Activated T-helper 1 cell treated with Interleukin-2 at 50 U/mL for 16 hours (primary cell): ENCODE results near the gene GRB10.
"Not testable (repeated sequence)": the region's sequence is repeated elsewhere in the genome, so short reads cannot be mapped to it uniquely, and the experiment has no call there.

Experiments
- DNase-seq: peaks from one replicate; pipeline ENCODE4 v3.0.0-alpha.2; 2020; ENCODE audit warnings: low read depth

Gene GRB10

DNA sequence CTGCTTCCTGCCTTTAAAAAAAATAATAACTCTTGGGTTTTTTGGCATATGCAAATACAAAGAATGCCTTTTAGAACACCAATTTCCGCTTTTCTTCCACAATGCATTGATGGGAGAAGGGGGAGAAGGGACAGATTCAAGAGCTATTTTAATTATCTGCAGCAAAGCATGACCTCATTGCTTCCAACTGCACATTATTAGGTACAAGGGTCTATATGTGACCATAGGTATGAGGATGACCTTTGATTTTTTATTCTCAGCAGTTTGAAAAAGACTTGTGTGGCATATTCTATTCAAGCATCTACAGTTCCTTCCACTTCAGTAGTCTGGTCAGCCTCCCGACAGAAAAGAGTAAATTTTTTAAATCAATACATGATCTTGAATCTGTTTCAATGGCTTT, 39.7 kb downstream of the GRB10 start:
- no peak for DNase-seq

DNA sequence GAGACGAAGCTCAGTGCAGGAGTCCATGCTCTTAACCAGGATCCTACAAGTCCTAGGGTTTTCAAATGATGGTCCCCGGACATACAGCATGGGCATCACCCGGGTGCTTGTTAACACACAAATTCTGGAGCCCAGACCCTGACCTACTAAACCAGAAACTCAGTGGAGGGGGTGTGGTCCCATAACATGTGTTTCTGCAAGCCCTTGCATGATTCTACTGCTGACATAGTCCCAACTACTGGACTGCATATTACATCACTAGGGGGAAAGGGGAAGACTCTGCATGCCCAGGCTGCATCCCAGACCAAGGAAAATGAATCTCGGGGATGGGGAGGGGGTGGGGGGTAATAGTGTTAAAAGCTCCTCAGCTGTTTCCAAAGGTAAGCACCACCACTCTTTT, 40.3 kb downstream of the GRB10 start:
- no peak for DNase-seq

DNA sequence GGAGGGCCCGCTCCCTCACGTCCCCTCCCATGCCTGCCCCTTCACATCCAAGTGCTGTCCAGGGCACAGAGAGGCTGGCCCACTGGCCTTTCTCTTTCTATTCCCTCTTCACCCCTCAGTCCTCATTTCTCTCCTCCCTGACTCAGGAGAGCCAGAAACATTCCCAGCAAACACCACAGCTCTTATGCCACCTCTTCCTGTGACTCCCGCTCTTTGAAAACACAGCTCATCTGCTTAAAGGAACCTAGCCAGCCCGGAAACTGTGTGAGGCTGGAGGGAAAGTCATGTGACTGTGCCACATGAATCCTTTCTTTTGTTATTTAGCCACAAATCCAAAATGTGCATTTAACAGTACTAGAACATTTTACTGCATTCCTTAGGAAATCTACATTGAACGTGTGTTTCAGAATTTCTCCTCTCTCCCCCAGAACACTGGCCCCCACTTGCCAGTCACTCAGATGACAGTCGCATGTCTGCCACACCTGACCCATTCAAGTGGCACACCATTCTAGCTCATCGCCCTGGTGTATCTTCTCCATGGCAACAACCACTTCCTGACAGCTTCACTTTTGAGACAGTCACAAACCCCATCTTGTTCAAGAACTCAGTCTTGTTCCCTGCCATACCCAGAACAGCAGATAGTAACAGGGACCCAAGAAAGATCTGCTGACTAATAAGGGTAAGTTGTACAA, 42.8 kb downstream of the GRB10 start:
- peak; percentile 47 for DNase-seq

DNA sequence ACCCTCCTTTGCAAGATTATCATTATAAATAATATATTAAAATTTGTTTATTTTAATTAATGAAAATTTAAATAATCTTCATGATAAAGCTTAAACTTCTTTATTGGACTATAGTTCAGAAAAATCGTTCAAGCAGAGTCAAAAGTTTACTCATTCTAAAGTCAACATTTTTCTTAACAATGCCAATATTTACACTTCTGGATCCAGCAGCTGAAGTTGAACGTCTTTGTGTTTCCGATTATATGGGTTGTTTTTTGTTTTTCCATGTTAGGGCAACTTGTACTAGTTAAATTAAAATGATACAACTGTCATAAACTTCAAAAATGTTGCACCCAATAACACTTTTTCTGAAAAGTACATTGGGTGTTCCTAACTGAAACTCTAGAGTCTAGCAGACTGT, 43.8 kb downstream of the GRB10 start:
- no peak for DNase-seq

DNA sequence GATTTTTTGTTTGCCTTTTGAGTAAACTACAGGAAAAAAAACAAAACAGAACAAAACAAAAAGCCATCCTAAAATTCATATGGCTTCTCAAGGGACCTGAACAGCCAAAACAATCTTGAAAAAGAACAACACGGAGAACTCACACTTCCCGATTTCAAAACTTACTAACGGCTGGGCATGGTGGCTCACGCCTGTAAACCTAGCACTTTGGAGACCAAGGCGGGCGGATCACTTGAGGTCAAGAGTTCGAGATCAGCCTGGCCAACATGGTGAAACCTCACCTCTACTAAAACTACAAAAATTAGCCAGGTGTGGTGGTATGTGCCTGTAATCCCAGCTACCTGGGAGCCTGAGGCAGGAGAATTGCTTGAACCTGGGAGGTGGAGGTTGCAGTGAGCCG, 46.9 kb downstream of the GRB10 start:
- not testable (repeated sequence) for DNase-seq

DNA sequence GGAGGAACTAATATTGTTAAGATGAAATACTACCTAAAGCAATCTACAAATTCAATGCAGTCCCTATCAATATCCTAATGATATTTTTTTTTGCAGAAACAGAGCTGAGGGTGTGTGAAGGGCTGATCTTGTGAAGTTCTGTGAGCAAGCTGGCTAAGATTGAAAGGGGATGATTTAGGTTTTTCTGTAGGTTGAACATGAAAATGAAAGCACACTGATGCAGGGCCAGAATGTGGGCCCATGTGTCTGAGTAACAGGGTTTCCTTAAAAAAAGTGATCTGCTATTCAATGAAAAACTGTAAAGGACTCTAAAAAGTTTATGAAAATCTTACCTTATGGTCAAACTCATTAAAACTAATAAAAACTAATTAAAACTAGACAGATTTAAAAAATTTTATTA, 47.4 kb downstream of the GRB10 start:
- DNase-seq, result no peak

DNA sequence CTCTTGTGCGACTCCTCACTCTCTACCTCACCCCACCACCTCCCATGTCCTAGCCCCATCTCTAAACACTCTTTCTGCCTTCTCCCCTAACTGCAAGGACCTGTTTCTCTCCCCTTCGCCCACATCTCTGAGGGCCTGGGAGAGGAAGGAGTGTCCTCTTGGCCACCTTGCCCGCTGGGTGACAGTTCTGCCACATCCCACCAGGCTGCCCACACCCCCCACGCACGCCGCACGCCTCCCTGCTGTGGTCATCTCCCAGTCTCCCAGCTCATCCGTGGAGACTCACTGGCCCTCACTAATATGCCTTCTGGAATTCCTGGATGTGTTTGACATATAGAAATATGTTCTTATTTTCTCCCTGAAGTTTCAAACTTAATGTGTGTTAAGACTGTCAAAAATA, 48.5 kb downstream of the GRB10 start:
- DNase-seq, result no peak

DNA sequence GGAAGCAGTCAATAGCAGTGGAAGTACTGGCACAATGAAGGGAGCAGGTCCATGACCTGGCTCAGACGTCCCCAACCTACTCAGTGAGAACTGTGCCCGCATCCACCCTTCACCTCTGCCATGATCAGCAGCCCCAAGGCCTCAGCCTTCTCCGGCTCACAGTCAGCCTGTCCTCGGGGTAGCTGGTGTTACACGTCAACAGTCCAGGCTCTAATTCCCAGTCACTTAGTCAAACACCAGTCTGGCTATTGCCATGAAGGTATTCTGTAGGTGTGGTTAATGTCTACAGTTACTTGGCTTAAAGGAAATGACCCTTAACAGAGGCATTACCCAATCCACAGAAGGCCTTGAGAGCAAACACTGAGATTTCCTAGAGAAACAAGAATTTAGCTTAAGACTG, 49.1 kb downstream of the GRB10 start:
- DNase-seq, result no peak

DNA sequence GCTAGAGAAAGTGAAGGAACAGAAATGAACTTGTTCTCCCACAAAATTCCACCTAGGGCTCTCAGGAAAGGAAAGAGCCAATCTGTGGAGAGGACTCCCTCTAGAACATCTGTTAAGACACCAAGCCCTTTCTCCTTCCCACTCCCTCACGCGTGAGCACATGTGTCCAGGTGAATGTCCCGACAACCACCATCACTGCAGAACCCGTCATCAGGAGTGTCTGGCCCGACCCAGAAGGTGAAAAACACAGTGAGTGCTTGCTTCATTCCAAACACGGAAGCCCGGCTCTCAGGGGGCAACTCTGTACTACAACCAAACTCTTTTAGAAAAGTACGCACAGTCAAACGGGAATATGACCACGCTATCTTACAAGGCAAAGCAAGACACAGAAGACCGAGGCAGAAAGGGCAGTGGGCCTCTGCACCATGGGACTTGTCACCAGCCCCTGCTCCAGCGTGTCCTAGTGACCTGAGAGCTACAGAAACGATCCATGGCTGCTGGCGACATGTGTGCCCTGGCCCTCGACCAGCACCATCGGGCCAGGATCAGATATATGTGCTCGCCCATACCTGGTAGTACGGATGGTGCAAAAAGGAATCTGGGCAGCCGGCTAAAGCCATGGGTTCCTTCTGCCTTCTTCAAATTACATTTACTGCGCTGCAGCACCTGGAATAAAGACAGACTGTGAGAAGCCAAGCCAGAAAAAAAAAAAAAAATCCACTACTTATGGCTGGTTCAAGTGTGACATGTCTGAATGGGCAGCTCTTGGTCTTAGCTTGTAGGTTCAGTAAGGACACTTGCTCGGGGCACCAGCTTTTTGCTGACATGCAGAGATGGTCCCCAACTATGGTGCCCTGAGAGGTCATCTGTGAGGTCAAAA, 50.8 kb downstream of the GRB10 start:
- no peak for DNase-seq

DNA sequence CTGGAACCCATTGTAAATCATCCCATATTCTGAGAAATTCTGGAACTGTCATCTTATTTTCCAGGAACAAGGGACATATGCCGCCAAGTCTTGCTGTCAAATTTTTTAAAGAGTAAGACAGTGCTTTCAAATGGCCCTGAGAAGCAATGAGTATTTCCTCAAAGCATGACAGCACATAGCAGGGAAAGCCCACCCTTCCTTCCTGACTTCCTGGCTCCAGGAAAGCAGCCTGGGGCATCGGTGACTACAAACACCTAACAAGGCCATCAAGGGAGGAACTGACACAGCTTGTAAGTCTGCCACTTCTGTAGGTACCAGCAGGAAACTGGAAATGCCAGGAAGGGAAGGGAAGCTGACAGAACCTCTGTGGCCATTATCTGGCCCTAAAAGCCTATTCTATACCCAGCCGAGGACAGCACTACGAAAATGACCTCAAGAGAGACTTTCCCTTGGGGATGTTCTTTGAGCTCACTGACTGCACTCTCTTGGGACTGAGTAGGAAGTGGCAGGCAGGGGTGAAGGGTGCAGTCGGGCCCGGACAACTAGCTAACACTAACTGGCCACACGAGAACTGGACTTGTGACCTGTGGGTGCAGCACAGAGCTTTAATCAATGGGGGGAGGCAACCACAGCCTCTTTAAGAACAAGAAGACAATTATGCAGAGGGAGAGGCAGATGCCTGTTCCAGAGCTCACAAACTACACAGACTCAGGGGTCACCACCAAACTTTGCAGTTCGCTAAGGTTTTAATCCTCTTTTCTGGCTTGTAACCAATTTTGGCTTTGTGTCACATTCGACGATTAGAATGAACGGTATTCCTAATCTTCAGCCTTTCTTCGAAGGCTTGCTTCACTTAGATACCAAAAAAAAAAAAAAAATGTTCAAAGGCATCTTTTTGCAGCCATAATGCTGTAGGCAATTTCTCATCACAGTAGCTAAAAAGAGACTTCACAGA, 52.0 kb downstream of the GRB10 start:
- no peak for DNase-seq

DNA sequence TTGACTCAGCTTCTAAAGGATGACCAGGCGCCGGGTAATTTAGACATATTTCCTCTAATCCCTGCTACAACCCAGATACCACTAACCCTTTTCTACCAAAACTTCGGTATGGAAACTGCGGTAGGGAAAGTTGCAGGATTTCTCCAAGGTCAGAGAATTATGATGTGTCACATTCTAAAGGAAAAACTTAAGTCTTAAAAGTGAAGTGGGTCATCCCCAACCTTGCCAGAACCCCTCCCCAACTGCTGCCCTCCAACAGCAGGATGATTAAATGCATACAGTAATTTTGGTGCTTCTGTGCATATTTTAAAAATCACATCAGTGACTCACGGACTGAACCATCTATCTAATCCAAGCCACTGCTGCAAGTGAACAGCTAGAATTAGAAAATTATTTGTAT, 52.7 kb downstream of the GRB10 start:
- DNase-seq, result no peak

DNA sequence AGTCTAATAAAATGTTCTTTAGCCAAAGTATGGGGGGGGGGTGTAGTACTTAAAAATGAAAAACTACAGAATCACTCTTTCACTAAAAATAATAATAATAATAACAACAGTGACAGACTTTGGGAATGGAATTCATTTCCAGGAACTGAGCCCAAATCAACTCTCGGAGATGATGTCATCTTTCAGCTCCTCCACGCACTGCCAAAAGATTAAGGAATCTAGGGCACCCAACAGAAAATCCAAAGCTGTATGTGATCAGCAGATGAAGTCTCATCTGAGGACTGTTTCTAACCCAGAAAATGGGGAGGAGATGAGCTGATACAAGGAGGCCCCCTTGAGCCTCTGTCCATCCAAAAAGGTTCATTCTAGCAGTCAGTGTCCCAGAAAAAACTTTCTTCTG, 54.5 kb downstream of the GRB10 start:
- no peak for DNase-seq

DNA sequence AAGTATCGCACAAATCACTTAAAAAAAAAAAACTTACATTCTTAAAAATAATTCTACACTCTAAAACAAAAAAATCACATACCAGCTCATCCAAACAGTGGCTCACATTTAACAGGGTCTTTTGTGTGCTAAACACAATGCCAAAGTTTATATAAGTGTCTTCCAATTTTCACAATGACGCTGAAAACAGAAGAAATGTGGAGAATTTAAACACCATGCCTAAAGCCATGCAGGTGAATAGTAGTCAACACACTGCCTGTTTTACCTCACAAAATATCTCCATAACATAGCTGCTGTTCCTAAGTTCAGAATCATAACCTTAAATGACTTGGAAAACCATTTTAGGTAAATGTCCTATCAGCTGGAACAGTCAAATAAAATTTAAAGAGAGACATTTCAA, 55.0 kb downstream of the GRB10 start:
- DNase-seq, result no peak

DNA sequence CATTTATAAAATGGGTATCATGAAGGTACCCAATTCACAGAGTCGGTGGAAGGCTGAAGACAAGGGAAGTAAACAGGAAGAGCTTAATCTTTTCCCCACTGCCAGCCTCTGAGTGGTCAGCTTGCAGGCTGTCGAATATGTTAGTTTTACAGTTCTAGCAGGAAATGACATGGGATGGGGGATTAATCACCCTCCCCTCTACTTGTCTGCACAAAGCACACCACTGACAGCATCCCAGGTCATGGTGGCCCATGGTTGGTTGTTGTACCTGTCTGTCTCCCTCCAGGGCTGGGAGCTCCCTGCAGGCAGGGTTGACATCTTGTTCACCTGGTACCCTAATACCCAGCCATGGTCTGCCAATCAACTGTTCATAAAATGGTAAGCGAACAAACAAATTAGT, 55.6 kb downstream of the GRB10 start:
- DNase-seq, result no peak

DNA sequence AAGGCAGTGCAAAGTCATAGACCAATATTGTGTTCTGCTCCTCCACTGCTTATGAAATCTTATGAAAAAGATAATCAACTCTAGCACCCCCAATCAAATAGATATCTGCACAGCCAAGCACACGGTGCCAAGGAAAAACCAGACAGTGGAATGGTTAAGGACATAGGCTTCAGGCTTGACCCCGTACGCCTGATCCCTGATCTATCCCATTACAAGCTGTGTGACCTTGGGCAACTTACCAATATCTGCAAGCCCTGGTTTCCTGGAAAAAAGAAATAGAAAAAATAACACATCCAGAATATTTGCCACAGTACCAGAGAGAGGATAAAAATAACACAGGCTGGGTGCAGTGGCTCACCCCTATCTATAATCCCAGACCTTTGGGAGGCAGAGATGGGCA, 56.9 kb downstream of the GRB10 start:
- DNase-seq, result no peak

DNA sequence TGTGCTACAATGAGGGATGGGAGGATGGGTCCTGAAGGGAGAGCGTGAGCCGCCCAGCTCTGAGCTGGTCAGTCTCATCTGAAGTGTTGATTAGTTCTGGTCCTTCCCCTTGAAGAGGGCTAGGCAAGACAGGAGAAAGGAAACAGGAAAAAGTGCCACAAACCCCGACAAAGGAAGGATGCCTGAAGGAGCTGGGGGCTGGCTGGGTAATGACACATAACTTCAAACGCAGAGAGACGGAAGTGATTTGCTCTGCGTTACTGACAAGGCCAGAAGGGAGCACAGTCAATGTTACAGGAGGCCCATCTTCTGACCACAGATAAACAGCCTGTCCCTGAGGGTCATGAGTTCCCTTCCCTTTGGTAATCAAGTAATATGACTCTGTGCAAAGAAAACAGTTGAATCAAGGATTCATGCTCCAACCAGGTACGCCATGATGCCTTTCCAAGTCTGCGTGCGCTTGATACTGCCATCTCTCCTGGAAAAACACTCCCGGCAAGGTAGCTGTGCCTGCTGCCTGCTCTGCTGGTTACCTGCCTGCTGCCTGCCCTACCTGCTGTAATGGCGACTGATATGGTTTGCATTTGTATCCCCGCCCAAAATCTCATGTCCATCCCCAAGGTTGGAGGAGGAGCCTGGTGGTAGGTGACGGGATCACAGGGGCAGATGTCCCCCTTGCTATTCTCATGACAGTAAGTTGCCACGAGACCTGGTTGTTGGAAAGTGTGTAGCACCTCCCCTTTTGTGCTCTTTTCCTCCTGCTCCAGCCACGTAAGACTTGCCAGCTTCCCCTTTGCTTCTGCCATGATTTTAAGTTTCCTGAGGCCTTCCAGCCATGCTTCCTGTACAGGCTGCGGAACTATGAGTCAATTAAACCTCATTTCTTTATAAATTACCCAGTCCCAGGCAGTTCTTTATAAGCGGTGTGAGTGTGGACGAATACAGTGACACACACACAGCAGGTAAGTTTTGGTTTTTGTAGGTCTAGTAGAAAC, 57.9 kb downstream of the GRB10 start:
- DNase-seq, result no peak

DNA sequence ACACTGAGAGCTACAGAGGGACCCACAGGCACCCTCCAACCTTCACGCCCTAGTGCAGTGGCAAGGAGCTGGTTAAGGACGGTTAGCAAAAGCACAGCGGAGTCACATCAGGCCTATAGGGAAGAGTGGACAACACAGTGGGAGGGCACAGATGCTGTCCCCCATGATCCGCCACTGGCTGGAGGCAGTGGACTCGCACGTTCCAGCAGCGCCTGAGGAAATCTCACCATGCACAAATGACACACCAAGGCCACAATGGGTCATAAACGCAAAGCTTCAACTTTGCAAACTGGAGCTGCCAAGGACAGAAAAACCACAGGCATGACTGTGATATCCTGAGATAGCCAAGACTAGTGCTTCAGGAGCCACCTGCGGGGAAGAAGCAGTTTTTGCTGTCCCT, 58.8 kb downstream of the GRB10 start:
- DNase-seq, result no peak

DNA sequence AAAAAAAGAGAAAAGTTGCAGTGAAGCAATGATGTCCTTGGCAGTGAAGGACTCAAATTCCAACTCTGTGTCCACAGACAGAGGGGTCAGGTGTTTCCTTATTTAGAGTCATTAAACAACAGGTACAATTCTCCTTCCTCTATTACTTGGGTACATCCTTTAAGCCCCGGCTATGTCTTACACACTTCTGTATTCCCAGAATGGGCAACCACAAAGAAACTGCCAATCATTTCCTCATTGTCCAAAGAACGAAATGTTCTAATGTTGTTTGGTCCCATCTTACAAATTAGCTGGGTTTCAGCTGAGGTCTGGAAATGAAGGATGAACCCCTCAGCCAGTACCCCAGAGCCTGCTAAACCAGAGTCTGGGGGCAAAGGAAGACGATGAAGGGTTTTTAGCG, 59.5 kb downstream of the GRB10 start:
- DNase-seq, result no peak

DNA sequence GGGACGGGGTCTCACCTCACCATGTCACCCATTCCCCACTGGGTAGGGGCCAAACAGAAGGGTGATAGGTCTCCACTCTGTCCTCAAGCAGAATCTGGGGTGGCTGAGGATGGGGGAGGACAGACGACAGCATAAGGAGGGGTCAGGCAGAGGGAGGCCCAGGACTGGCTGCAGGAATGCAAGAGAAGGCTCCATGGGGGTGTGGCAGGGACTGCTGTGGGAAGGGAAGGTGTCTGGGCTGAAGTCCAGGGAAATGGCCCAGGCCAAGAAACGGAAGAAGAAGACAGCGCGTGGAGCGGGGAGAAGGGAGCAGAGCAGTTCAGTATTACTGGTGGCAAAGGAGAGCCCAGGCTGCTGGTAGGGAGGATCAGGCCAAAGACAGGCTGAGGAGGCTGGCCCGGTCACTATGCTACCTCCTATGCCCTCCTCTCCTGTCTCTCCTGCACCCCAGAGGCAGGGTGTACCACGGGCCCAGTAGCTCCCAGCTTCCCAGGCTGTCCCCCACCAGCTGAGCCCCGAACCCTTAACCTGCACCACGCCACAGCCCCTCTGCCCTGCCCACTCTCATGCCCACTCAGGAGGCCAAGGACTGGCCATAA, 60.9 kb downstream of the GRB10 start:
- DNase-seq, result no peak

DNA sequence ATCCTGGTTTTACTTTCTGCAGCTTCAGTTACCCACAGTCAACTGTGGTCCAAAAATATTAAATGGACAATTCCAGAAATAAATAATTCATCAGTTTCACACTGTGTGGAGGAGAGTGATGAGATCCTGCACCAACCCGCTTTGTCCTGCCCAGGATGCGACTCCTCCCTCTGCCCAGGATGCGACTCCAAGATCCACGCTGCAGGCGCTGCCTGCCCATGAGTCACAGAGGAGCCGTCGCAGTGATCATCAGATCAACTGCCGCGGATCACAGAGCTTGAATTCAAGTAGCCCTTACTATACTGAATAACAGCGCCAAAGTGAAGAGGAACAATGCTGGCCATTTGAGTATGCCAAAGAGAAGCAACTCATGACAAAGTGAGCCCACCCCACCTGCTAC, 61.5 kb downstream of the GRB10 start:
- DNase-seq, result no peak

DNA sequence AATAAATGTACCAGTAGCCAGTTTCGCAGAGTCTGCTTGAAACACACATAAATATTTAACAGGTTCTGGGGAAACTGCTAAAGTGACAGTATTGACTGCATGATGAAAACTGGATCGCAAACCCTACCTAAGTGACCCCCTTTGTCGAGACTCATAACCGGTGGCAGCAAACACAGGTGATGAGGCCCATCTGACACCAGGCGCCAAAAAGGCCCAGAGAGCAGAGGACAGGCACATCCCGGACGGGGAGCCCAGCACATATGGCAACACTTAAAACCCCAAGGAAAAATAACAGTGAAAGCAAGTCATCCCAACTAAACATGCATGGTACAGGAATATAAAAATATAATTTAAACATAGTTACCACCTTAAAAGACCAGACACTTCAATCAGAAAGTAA, 62.4 kb downstream of the GRB10 start:
- no peak for DNase-seq
